ENCODE results near the gene CDC14B.

CDC14B gene

DNA sequence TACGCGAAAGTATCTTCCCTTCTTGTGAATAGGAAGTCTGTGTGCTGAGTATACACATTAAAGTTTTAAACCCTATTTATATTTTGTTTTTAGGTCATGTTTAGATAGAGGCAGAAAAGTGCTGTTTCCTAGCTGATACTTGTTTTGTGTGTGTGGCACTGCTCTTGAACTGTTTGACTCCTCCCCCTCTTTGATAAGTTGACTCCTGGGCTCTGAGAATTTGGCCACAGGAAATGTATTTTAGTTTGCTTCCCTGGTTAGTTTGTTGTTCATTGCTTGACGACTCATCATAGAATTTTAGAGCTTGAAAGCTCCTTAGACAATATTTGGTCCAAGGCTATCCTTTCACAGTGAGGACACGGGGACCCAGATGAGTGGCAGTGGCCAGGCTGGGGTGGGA is 2.0 kb upstream of the CDC14B start:
- H3K4me3 ChIP-seq (ENCODE audit: low read depth, low read length), result no peak overlapping the region
- TF ChIP-seq, protein P1, sequence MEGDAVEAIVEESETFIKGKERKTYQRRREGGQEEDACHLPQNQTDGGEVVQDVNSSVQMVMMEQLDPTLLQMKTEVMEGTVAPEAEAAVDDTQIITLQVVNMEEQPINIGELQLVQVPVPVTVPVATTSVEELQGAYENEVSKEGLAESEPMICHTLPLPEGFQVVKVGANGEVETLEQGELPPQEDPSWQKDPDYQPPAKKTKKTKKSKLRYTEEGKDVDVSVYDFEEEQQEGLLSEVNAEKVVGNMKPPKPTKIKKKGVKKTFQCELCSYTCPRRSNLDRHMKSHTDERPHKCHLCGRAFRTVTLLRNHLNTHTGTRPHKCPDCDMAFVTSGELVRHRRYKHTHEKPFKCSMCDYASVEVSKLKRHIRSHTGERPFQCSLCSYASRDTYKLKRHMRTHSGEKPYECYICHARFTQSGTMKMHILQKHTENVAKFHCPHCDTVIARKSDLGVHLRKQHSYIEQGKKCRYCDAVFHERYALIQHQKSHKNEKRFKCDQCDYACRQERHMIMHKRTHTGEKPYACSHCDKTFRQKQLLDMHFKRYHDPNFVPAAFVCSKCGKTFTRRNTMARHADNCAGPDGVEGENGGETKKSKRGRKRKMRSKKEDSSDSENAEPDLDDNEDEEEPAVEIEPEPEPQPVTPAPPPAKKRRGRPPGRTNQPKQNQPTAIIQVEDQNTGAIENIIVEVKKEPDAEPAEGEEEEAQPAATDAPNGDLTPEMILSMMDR (IDR thresholded peaks at IDR 0.05; ENCODE audit: insufficient read depth, low read depth, low read length, missing control alignments), result no peak
- no peak for DNase-seq (ENCODE audit: low read depth)

DNA sequence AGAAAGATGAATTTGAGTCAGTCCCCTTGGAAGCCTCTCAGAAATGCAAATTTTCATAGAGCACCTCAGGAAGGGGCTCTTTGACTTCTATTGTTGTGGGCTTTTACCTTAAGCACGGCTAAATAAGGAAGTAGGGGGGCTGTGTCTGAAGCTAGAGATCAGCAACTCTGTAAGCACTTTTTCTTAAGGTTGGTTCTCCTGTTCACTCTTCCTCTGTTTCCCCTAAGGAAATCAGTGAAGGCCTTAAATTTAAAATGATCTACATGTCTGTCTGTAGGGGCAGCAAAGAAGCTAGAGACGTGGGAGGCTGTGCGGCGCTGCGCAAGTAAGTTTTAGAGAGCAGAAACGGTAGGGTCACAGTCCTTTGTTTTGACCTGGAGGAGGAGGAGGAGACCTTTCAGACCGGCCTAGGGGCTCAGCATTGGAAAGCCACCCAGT is 1.2 kb upstream of the CDC14B start:
- DNase-seq (ENCODE audit: low read depth), result no peak
- no peak overlapping the region for H3K4me3 ChIP-seq (ENCODE audit: low read depth, low read length)
- TF ChIP-seq, protein P1 (IDR thresholded peaks at IDR 0.05; ENCODE audit: insufficient read depth, low read depth, low read length, missing control alignments), result no peak

DNA sequence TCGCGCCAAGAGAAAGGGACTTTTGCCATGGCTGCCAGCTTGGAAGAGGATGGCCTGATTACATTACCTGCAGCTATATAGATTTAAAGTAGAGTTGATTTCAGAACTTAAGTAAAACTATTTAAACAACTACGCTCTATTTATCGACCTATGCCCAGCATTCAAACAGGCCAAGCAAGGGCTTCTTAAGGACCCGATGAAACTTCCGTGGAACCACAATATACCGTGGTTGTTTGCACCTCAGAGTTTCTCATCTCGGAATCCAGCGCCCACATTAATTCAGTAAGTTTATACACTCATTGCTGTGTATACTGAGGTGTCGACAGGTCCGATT is 505 bp upstream of the CDC14B start:
- no peak overlapping the region for H3K4me3 ChIP-seq (ENCODE audit: low read depth, low read length)
- no peak for DNase-seq (ENCODE audit: low read depth)
- TF ChIP-seq, protein P1 (IDR thresholded peaks at IDR 0.05; ENCODE audit: insufficient read depth, low read depth, low read length, missing control alignments), result no peak

DNA sequence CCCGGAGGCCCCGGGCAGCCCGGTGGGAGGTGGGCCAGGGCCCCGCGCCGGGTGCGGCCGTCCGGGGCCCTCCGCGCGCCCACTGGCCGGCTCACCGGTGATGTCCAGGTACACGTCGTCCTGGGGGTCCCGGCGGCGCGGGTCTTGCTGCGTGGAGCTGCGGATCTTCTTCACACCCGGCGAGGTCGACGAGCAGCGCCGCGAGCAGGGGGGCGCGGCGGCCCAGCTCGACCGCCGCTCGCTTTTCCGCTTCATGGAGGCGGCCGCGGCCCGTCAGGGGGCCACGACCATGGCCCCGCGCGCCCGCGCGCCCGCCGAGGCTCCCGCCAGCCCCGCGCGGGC is 548 bp downstream of the CDC14B start:
- TF ChIP-seq, protein P1 (IDR thresholded peaks at IDR 0.05; ENCODE audit: insufficient read depth, low read depth, low read length, missing control alignments), result no peak
- no peak for DNase-seq (ENCODE audit: low read depth)

DNA sequence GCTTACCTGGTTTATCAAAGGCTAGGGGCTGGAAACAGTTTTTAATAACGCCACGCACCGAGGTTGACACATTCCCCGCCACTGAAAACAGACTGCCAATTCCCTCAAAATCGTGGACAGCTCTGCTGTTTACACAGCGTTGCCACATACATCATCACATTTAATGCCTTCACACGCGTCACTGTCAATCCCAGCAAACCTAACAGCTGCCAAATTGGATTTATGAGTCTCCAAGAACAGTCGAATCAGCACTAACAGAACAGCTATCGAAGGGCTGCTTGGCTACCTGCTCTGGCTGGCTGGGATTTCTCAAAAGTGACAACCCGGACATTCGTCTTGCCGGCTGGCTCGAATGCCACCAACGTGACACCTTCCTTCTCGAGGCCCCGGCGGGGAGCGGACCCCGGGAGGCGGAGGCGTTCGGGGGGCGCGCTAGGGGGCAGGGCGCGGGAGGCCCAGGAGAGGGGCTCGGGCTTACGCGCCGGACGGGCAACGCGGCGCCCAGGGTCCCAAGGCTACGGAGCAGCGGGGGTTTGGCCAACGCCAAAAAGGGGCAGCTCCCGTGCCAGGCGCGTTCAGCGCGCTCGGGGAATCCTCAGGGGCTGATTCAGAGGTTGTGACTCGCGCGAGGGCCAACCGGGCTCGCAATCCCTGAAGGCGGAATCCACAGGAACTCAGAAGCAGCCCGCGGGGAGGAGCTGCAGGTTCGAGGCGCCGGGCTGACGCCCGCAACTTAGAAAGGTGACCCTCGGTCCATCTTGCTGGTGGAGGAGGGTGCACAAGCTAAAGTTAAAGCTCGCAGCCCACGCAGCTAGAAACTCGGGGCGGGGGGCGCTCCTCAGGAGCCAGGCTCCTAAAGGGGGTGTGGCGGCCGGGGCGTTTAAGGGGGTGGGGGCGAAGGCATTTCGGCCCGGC is 1.2 kb downstream of the CDC14B start:
- TF ChIP-seq, protein P1 (IDR thresholded peaks at IDR 0.05; ENCODE audit: insufficient read depth, low read depth, low read length, missing control alignments), result no peak
- no peak overlapping the region for H3K4me3 ChIP-seq (ENCODE audit: low read depth, low read length)
- DNase-seq (ENCODE audit: low read depth), result no peak

More for the DNA sequence above, 548 bp downstream of the CDC14B start:
- H3K4me3 ChIP-seq (ENCODE audit: low read depth, low read length), result no peak overlapping the region

DNA sequence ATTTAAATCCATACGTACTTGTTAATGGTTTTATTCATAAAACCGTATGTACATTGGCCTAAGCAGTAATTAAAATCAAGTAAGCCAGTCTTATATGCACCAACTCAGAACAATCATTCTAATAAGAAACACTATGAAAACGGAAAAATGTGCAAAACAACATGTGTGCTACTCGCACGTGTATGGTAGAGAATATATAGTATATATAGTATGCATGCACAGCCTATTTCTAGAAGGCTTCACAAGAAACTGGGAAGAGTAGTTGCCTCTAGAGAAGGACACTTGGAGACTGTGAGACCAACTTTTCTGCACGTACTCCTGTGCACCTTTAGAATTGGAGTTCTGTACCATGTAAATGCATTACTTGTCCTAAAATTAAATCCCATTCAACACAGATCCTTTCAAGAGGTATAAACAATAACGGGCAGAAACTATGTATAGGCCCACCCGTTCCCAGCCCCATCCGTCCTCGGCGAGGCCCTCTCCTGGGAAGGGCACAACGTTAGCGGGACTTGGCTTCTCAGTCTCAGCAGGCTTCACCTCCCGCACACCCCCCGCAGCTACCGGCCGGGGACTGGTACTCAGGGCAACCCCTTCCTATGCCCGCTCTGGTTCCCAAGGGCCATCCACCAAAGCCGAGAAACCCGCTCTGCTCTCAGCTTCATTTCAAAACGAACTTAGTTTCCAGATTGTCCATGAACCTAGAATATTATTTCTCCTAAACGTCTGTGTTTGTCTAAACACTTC is 2.0 kb downstream of the CDC14B start:
- no peak overlapping the region for H3K4me3 ChIP-seq (ENCODE audit: low read depth, low read length)
- TF ChIP-seq, protein P1 (IDR thresholded peaks at IDR 0.05; ENCODE audit: insufficient read depth, low read depth, low read length, missing control alignments), result no peak
- no peak for DNase-seq (ENCODE audit: low read depth)

Data from GM12865 (cell line).